ENCODE data around the gene FAM216B. TPM values are rescaled to one million over a fixed set of nuclear protein-coding genes. Genes with fewer than 3 reads are reported as not detected.

Gene FAM216B
- total and polyA plus RNA-seq, 2 of the 8 experiments (the other 6 are each of a cell fraction or from before 2014, with no cell fraction given): not detected

DNA sequence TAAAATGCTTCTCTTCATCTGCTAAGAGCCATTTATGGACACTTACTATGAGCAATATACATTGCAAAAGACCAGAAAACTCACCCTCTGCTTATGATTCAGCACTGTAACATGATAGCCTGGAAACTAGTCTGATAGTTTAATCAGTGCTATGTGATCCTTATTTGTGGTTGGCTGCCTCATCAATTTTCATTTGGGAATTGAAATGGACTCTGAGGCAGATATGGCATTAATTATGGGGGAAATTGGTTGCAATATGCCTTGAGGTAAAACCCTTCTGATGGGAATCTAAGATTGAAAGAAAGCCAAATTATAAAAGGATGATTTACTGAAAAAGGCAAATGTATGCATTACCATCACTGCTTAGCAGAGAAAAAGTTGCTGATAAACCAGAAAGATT lies 33.5 kb downstream of the FAM216B start (continued):
- TF ChIP-seq JUN (IDR thresholded peaks at IDR 0.05; ENCODE audit: low read depth, low read length) (no peak), SIN3A (conservative IDR thresholded peaks at IDR 0.05 in 1 of 2, IDR thresholded peaks at IDR 0.05 in 1 of 2; ENCODE audit: low read depth in 1 of 2, low read length in 2 of 2) (no peak), CHD1 (IDR thresholded peaks at IDR 0.05; ENCODE audit: low read depth, low read length) (no peak)
